ENCODE results near the gene FMO5.

GRCh38 chr1:147162093-147162492, 63.0 kb downstream of the FMO5 start:
- TF ChIP-seq, protein P1, sequence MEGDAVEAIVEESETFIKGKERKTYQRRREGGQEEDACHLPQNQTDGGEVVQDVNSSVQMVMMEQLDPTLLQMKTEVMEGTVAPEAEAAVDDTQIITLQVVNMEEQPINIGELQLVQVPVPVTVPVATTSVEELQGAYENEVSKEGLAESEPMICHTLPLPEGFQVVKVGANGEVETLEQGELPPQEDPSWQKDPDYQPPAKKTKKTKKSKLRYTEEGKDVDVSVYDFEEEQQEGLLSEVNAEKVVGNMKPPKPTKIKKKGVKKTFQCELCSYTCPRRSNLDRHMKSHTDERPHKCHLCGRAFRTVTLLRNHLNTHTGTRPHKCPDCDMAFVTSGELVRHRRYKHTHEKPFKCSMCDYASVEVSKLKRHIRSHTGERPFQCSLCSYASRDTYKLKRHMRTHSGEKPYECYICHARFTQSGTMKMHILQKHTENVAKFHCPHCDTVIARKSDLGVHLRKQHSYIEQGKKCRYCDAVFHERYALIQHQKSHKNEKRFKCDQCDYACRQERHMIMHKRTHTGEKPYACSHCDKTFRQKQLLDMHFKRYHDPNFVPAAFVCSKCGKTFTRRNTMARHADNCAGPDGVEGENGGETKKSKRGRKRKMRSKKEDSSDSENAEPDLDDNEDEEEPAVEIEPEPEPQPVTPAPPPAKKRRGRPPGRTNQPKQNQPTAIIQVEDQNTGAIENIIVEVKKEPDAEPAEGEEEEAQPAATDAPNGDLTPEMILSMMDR (IDR thresholded peaks at IDR 0.05; ENCODE audit: low read length) = no peak
- no peak for TF ChIP-seq EZH2 (IDR thresholded peaks at IDR 0.05; ENCODE audit: borderline replicate concordance, low read length)
